Erythroblast (primary cell): ENCODE data around the gene CYLC2.

ENCODE experiments used
- GATA1 ChIP-seq: IDR thresholded peaks from 2 replicates; pipeline ENCODE4 v1.6.1; 2011; ENCODE audit warnings: low read depth, mild to moderate bottlenecking, control low read depth, low read length, moderate library complexity
- POLR2A ChIP-seq: IDR thresholded peaks from 2 replicates; pipeline ENCODE4 v1.6.1; 2011; ENCODE audit warnings: mild to moderate bottlenecking, low read length

DNA sequence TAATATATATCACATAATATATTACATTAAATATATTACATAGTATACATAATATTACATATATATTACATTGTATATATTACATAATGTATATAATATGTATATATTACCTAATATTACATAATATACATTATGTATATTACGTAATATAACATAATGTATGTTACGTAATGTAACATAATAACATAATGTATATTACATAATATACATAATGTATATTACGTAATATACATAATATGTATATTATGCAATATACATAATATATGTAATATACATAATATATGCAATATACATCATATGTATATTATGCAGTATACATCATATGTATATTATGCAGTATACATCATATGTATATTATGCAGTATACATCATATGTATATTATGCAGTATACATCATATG, 19.1 kb downstream of the CYLC2 start:
- no peak for TF ChIP-seq POLR2A
- TF ChIP-seq GATA1: no peak
